Right lobe of liver (tissue), 6 donors: Measurements from ENCODE around the gene HBS1L. TPM values are rescaled to one million over a fixed set of nuclear protein-coding genes. Genes with fewer than 3 reads are reported as not detected.
A peak's percentile ranks its signal among the peaks of the same experiment; 100 is the strongest.

Experiments used
- ATAC-seq, 4 donors: fragments of 200-7000 bp; cut with Tn5 transposase; one replicate each; pipeline ENCODE4 v1.9.1; 2020; ENCODE audit warnings: mild to moderate bottlenecking in 4 of 4, moderate library complexity in 4 of 4
- DNase-seq, 3 donors: peaks; one replicate each; pipeline ENCODE4 v3.0.0-alpha.2; 2020
- H3K27ac ChIP-seq, 3 donors: fragments of 200-600 bp; one replicate each; pipeline ENCODE4 v1.8.0; 2022
- H3K27me3 ChIP-seq, 2 donors: fragments of 200-600 bp; one replicate each; pipeline ENCODE4 v1.8.0; 2022
- H3K36me3 ChIP-seq, 4 donors: fragments of 200-600 bp; sonication (generic) in 1 of 4; one replicate each; pipeline versions ENCODE4 v1.5.1 to v1.8.0; 2017 to 2022; ENCODE audit warnings: control low read depth in 1 of 4
- H3K4me1 ChIP-seq, 4 donors: fragments of 200-600 bp; sonication (generic) in 1 of 4; one replicate each; pipeline versions ENCODE4 v1.5.1 to v1.8.0; 2017 to 2022; ENCODE audit warnings: control low read depth in 1 of 4
- H3K4me3 ChIP-seq, 3 donors: fragments of 200-600 bp; one replicate each; pipeline ENCODE4 v1.8.0; 2022
- H3K9me3 ChIP-seq, 4 donors: fragments of 200-600 bp; sonication (generic) in 1 of 4; one replicate each; pipeline versions ENCODE4 v1.5.1 to v1.8.0; 2017 to 2022; ENCODE audit warnings: control low read depth in 1 of 4
- CTCF ChIP-seq, 4 donors: fragments of 200-600 bp in 3 of 4; fragments of 450-650 bp in 1 of 4; IDR thresholded peaks; one replicate each; pipeline versions ENCODE4 v1.5.1 to v1.8.0; 2016 to 2022; ENCODE audit warnings: antibody characterized with exemption in 4 of 4, mild to moderate bottlenecking in 2 of 4
- POLR2A ChIP-seq: fragments of 450-650 bp; IDR thresholded peaks from one replicate; pipeline ENCODE4 v1.6.1; 2017; ENCODE audit warnings: antibody characterized with exemption, mild to moderate bottlenecking
- WGBS: methylation state at CpG from one replicate; pipeline ENCODE4 v1.1.6; 2018; ENCODE audit warnings: low coverage, low lambda C conversion rate; ENCODE audit not compliant: insufficient coverage; ENCODE audit errors: missing lambda C conversion rate; 5-methylcytosine and 5-hydroxymethylcytosine counted together
- intact Hi-C, 2 donors: fragments of 100-400 bp; cut with DNase I; formaldehyde crosslinking; loops; one replicate each; pipeline versions ENCODE4 v1.11.2 to v1.14.1; 2022
- microRNA-seq, 2 donors: library from miRNA; unstranded; fragments of <30 nt; microRNA quantifications; one replicate each; pipeline ENCODE4, GENCODE V29; 2019 to 2020
- total RNA-seq, 6 experiments: library from RNA; depleted of rRNA in 2 of 6; stranded (reverse); fragments of >200 nt in 2 of 6; fragmentation: NEBNext Ultra II Directional in 3 of 6; extraction: Animal tissue kit (Norgen Biotek cat#: 25700) in 3 of 6; gene quantifications; one replicate each; pipeline versions ENCODE4 v1.1.0 to v1.2.4, GENCODE V29; 2016 to 2023
- donor health status: DM: no; HTN: yes; CAD: no.
- donor health status: DM: no; HTN: no; CAD: no.
- donor health status: DM: no; HTN: no; CAD: no.
- donor health status: DM: no; HTN: yes; CAD: no.
- donor health status: DM: no; HTN: yes; CAD: no.

Gene HBS1L
- total RNA-seq, 6 experiments from 2014 or later: 31.8 to 47.2 (median 37.1) TPM

GRCh38 chr6:134920422-134920821 is 134.2 kb downstream of the HBS1L start:
- ATAC-seq (no peak), DNase-seq (no peak)
- Histone ChIP-seq H3K9me3 (no peaks in the 10 kb centered on the region), H3K27ac (no peak overlapping the region), H3K4me1 (no peaks in the 10 kb centered on the region), H3K4me3 (no peak overlapping the region), H3K36me3 (peaks cover 0 to 71% (median 39%) of the 10 kb centered on the region in 4 donors), H3K27me3 (no peaks in the 10 kb centered on the region)
- WGBS: 93% methylated on average over 2 of the region's 2 CpGs
- intact Hi-C loops: no loop called here
- TF ChIP-seq POLR2A (no peak), CTCF (IDR thresholded peaks at IDR 0.05) (no peak)

- no peaks in the 10 kb centered on the region for H3K9me3 ChIP-seq
- H3K27me3 ChIP-seq: no peaks in the 10 kb centered on the region
- TF ChIP-seq POLR2A (no peak), CTCF (IDR thresholded peaks at IDR 0.05) (no peak)
- intact Hi-C loops: no loop called here
- DNase-seq: no peak
- peaks cover 0 to 61% (median 30%) of the 10 kb centered on the region in 4 donors for H3K36me3 ChIP-seq
- no peak overlapping the region for H3K4me3 ChIP-seq
- peak in 3 of 4 donors; percentile 27 to 39 (median 28) for ATAC-seq
- 85% methylated on average over 9 of the region's 17 CpGs for WGBS
- H3K4me1 ChIP-seq: no peaks in the 10 kb centered on the region
- no peak overlapping the region for H3K27ac ChIP-seq
Measured at GRCh38 chr6:134918418-134918961, 136.1 kb downstream of the HBS1L start.

- TF ChIP-seq POLR2A: no peak
- no peak for TF ChIP-seq CTCF (IDR thresholded peaks at IDR 0.05)
- ATAC-seq: no peak
- DNase-seq: no peak
- Histone ChIP-seq H3K27me3 (no peaks in the 10 kb centered on the region), H3K4me3 (no peak overlapping the region), H3K27ac (no peak overlapping the region), H3K9me3 (no peaks in the 10 kb centered on the region), H3K4me1 (peaks cover 0 to 6% (median 3%) of the 10 kb centered on the region in 4 donors), H3K36me3 (peaks cover 0 to 3% (median 2%) of the 10 kb centered on the region in 4 donors)
- intact Hi-C loops: no loop called here
- WGBS: 78% methylated on average over 1 of the region's 1 CpG
Measured at GRCh38 chr6:134911547-134911946, 143.1 kb downstream of the HBS1L start.

- no peak for TF ChIP-seq CTCF (IDR thresholded peaks at IDR 0.05)
- Histone ChIP-seq H3K36me3 (no peaks in the 10 kb centered on the region), H3K27ac (no peak overlapping the region), H3K4me1 (peaks cover 0 to 6% (median 3%) of the 10 kb centered on the region in 4 donors), H3K4me3 (no peak overlapping the region), H3K27me3 (no peaks in the 10 kb centered on the region), H3K9me3 (no peaks in the 10 kb centered on the region)
- 67% methylated on average over 1 of the region's 1 CpG for WGBS
- DNase-seq: no peak
- intact Hi-C loops: no loop called here
- ATAC-seq: peak in 2 of 4 donors; percentile 11 to 14
Measured at GRCh38 chr6:134910593-134910935, 144.1 kb downstream of the HBS1L start.

Small RNA genes within 50 kb of the gene (microRNA-seq; reads per million reads assigned to microRNA genes)
- gene MIR3662: 0 to 0.29 reads per million in 2 donors

Other genes with a start within 250 kb of the HBS1L start
- 100 to 1,000 TPM in 4 of 6 experiments, 10 to 100 TPM in 2; 91.4 to 175 (median 166) TPM for gene ALDH8A1, start 104.7 kb downstream of the HBS1L start, total RNA-seq
- gene MYB, start 126.5 kb upstream of the HBS1L start, total RNA-seq: under 1 TPM in 5 of 6 experiments, not detected in 1; 0.11 to 0.51 (median 0.33) TPM